ENCODE results near the gene ZFAND2B. TPM values are rescaled to one million over a fixed set of nuclear protein-coding genes. Genes with fewer than 3 reads are reported as not detected.

The ZFAND2B gene
- total RNA-seq, 1 experiment from 2014 or later, result 47.5 TPM

- Histone ChIP-seq H3K4me1 (ENCODE audit: insufficient read depth, low read length) (peaks cover 24% of the 10 kb centered on the region), H3K4me2 (ENCODE audit: low read length) (peak within 1 kb of the TSS; percentile 98), H3K9me2 (replicated peaks; ENCODE audit: low read length) (no peaks in the 10 kb centered on the region), H3K36me3 (ENCODE audit: low read depth, low read length) (peaks cover 26% of the 10 kb centered on the region; the same call in 1 of the 2 replicates), H3K79me2 (ENCODE audit: low read length) (peaks cover 50% of the 10 kb centered on the region), H3K27me3 (ENCODE audit: low read length) (no peaks in the 10 kb centered on the region), H2AFZ (ENCODE audit: low read length) (peak within 1 kb of the TSS; percentile 93), H3F3A (ENCODE audit: low read length, unreplicated experiment) (peaks cover 5% of the 10 kb centered on the region), H3K4me3 (ENCODE audit: low read length) (peak within 1 kb of the TSS; percentile 83), H3K9ac (ENCODE audit: low read length) (peak within 1 kb of the TSS; percentile 87), H4K20me1 (ENCODE audit: low read length) (peaks cover 4% of the 10 kb centered on the region; the same call in 1 of the 2 replicates), H3K27ac (ENCODE audit: low read length) (peak within 1 kb of the TSS; percentile 94), H3K9me3 (ENCODE audit: low read length) (no peaks in the 10 kb centered on the region)
- peak; percentile 70 for ATAC-seq
- DNase-seq, result peak; percentile 87
- intact Hi-C loops (cut with micrococcal nuclease), result loop anchor here (1.0 to 5.0 kb wide), 2 partner anchors 29 to 120 kb away; partner anchors contain the start of gene ZFAND2B
- ChIA-PET POLR2A (ENCODE audit: unreplicated experiment) (no interaction called here), CTCF (no interaction called here)
- TF ChIP-seq EZH2 (IDR thresholded peaks at IDR 0.05; ENCODE audit: low read length, unreplicated experiment) (no peak), CTCF (conservative IDR thresholded peaks at IDR 0.05; ENCODE audit: low read depth, low read length) (no peak; the same call in 1 of the 2 replicates), EZH2phosphoT487 (IDR thresholded peaks at IDR 0.05; ENCODE audit: borderline replicate concordance, low read length) (no peak)
- TSS peak; percentile 51 for BruUV-seq (replicated peaks)
Observed at GRCh38 chr2:219177552-219178376, 28.8 kb upstream of the ZFAND2B start, which contains the start of gene RETREG2. RETREG2 (plus strand) TSS chr2:219178275; CDS start chr2:219178353, 78 bp downstream.

GRCh38 chr2:219178377-219179175 is 28.0 kb upstream of the ZFAND2B start:
- H3K9me3 ChIP-seq (ENCODE audit: low read length), result no peaks in the 10 kb centered on the region
- peaks cover 4% of the 10 kb centered on the region; the same call in 1 of the 2 replicates for H4K20me1 ChIP-seq (ENCODE audit: low read length)
- peak overlapping the region; percentile 83 for H3K4me3 ChIP-seq (ENCODE audit: low read length)
- H3K9ac ChIP-seq (ENCODE audit: low read length), result peak overlapping the region; percentile 87
- peaks cover 50% of the 10 kb centered on the region for H3K79me2 ChIP-seq (ENCODE audit: low read length)
- H3K36me3 ChIP-seq (ENCODE audit: low read depth, low read length), result peaks cover 26% of the 10 kb centered on the region; the same call in 1 of the 2 replicates
- BruUV-seq (replicated peaks), result no TSS peak
- H2AFZ ChIP-seq (ENCODE audit: low read length), result peak overlapping the region; percentile 81
- ChIA-PET POLR2A (ENCODE audit: unreplicated experiment) (no interaction called here), CTCF (no interaction called here)
- intact Hi-C loops (cut with micrococcal nuclease), result loop anchor here (5.0 kb wide), 1 partner anchor 119 kb away; no protein-coding TSS in a partner anchor
- peaks cover 24% of the 10 kb centered on the region for H3K4me1 ChIP-seq (ENCODE audit: insufficient read depth, low read length)
- peak; percentile 11 for ATAC-seq
- H3F3A ChIP-seq (ENCODE audit: low read length, unreplicated experiment), result peaks cover 5% of the 10 kb centered on the region
- TF ChIP-seq EZH2 (IDR thresholded peaks at IDR 0.05; ENCODE audit: low read length, unreplicated experiment) (no peak), CTCF (conservative IDR thresholded peaks at IDR 0.05; ENCODE audit: low read depth, low read length) (no peak), EZH2phosphoT487 (IDR thresholded peaks at IDR 0.05; ENCODE audit: borderline replicate concordance, low read length) (no peak)
- H3K27ac ChIP-seq (ENCODE audit: low read length), result peak overlapping the region; percentile 14; the same call in 1 of the 2 replicates
- peak overlapping the region; percentile 98 for H3K4me2 ChIP-seq (ENCODE audit: low read length)
- no peaks in the 10 kb centered on the region for H3K27me3 ChIP-seq (ENCODE audit: low read length)
- H3K9me2 ChIP-seq (replicated peaks; ENCODE audit: low read length), result no peaks in the 10 kb centered on the region
- peak; percentile 13 for DNase-seq
